Stomach (tissue), 9 donors: ENCODE measurements around the gene UBE2I. TPM values are rescaled to one million over a fixed set of nuclear protein-coding genes. Genes with fewer than 3 reads are reported as not detected.

ENCODE experiments used
- DNase-seq, 2 donors: peaks; one replicate each; pipeline versions ENCODE4 v3.0.0 to v3.0.0-alpha.2; 2013 to 2019
- H3K27ac ChIP-seq, 5 donors: fragments of 200-600 bp in 4 of 5; sonication (generic) in 4 of 5; one replicate each; pipeline ENCODE4 v1.5.1; 2013 to 2019; ENCODE audit warnings: mild to moderate bottlenecking in 1 of 5, moderate library complexity in 1 of 5
- H3K27me3 ChIP-seq, 3 donors: fragments of 200-600 bp; sonication (generic); one replicate each; pipeline ENCODE4 v1.5.1; 2017 to 2019; ENCODE audit warnings: mixed run types in 1 of 3
- H3K36me3 ChIP-seq, 4 donors: fragments of 200-600 bp; sonication (generic); 1 replicate in 3 of 4; 2 replicates in 1 of 4; pipeline ENCODE4 v1.5.1; 2016 to 2019
- H3K4me1 ChIP-seq, 4 donors: fragments of 200-600 bp; sonication (generic); one replicate each; pipeline ENCODE4 v1.5.1; 2016 to 2019
- H3K4me3 ChIP-seq, 4 donors: fragments of 200-600 bp; sonication (generic) in 3 of 4; one replicate each; pipeline ENCODE4 v1.5.1; 2016 to 2019; ENCODE audit warnings: mild to moderate bottlenecking in 1 of 4
- H3K9me3 ChIP-seq, 4 donors: fragments of 200-600 bp; sonication (generic); one replicate each; pipeline ENCODE4 v1.5.1; 2016 to 2019
- CTCF ChIP-seq, 7 experiments: fragments of 450-650 bp in 4 of 7; fragments of 200-600 bp in 3 of 7; sonication (generic) in 3 of 7; IDR thresholded peaks; one replicate each; pipeline ENCODE4 v1.5.1; 2016 to 2019; ENCODE audit warnings: antibody characterized with exemption in 7 of 7, control low read depth in 2 of 7, mild to moderate bottlenecking in 1 of 7
- EP300 ChIP-seq: sonication (generic); formaldehyde crosslinking; IDR thresholded peaks from one replicate; pipeline ENCODE4 v1.6.1; 2017; ENCODE audit warnings: antibody characterized with exemption
- POLR2A ChIP-seq, 4 donors: fragments of 450-650 bp; IDR thresholded peaks; one replicate each; pipeline ENCODE4 v1.6.1; 2016; ENCODE audit warnings: antibody characterized with exemption in 4 of 4, control low read depth in 2 of 4, mild to moderate bottlenecking in 1 of 4, moderate library complexity in 1 of 4
- POLR2AphosphoS5 ChIP-seq, 3 donors: sonication (generic); formaldehyde crosslinking; IDR thresholded peaks; one replicate each; pipeline ENCODE4 v1.6.1; 2016; ENCODE audit warnings: antibody characterized with exemption in 3 of 3
- WGBS, 5 donors: extraction: QIAGEN DNeasy Blood & Tissue Kit in 3 of 5; methylation state at CpG; one replicate each; pipeline versions ENCODE4 v1.1.5 to v1.1.7; 2013 to 2018; 5-methylcytosine and 5-hydroxymethylcytosine counted together
- intact Hi-C: fragments of 100-400 bp; cut with DNase I; formaldehyde crosslinking; loops from one replicate; pipeline ENCODE4 v1.15.1; 2023; ENCODE audit warnings: low total_unique reads
- polyA plus RNA-seq, 3 donors: library from polyadenylated mRNA; stranded (reverse); fragments of 200-250 nt; gene quantifications; one replicate each; pipeline ENCODE4 v1.2.3, GENCODE V29; 2013
- total RNA-seq, 5 donors: library from RNA; depleted of rRNA; stranded (reverse); fragments of >200 nt; gene quantifications; one replicate each; pipeline versions ENCODE4 v1.1.0 to v1.2.3, GENCODE V29; 2014 to 2016
- donor health status: healthy with polysubstance abuse.
- donor health status: Bipolar disorder and iron deficiency.
- donor health status: healthy.

The UBE2I gene
- total and polyA plus RNA-seq, 8 donors = 42.0 to 71.0 (median 46.7) TPM

- Histone ChIP-seq H3K9me3 (no peaks in the 10 kb centered on the region), H3K4me1 (no peaks in the 10 kb centered on the region), H3K4me3 (no peak overlapping the region), H3K27me3 (no peaks in the 10 kb centered on the region), H3K36me3 (peaks cover 49 to 86% (median 76%) of the 10 kb centered on the region in 4 donors), H3K27ac (no peak overlapping the region)
- intact Hi-C loops = no loop called here
- 86 to 88% (median 87%) methylated on average over 22 of the region's 22 CpGs for WGBS, 5 donors
- no peak for DNase-seq
- no peak for TF ChIP-seq POLR2AphosphoS5 (IDR thresholded peaks at IDR 0.05)
- TF ChIP-seq EP300 = no peak
- TF ChIP-seq CTCF (IDR thresholded peaks at IDR 0.05) = no peak
- no peak for TF ChIP-seq POLR2A (IDR thresholded peaks at IDR 0.05)
Observed at GRCh38 chr16:1324286-1324826, 14.9 kb downstream of the UBE2I start.

GRCh38 chr16:1325261-1325660 lies 15.8 kb downstream of the UBE2I start:
- Histone ChIP-seq H3K36me3 (peaks cover 40 to 77% (median 67%) of the 10 kb centered on the region in 4 donors), H3K4me1 (no peaks in the 10 kb centered on the region), H3K27me3 (peaks cover 0 to 4% (median 0%) of the 10 kb centered on the region in 3 donors), H3K9me3 (peaks cover 0 to 3% (median 1%) of the 10 kb centered on the region in 4 donors), H3K4me3 (no peak overlapping the region), H3K27ac (no peak overlapping the region)
- no peak for TF ChIP-seq POLR2A (IDR thresholded peaks at IDR 0.05)
- no peak for TF ChIP-seq EP300
- TF ChIP-seq CTCF (IDR thresholded peaks at IDR 0.05) = no peak
- no peak for TF ChIP-seq POLR2AphosphoS5 (IDR thresholded peaks at IDR 0.05)
- DNase-seq = no peak
- intact Hi-C loops = no loop called here
- 83 to 84% (median 84%) methylated on average over 9 to 15 of the region's 15 CpGs for whole genome bisulfite sequencing, 5 donors

GRCh38 chr16:1325673-1326371 lies 16.4 kb downstream of the UBE2I start:
- H3K27me3 ChIP-seq = peaks cover 0 to 10% (median under 1%) of the 10 kb centered on the region in 3 donors
- intact Hi-C loops = no loop called here
- H3K9me3 ChIP-seq = peaks cover 0 to 8% (median 6%) of the 10 kb centered on the region in 4 donors
- no peak for TF ChIP-seq EP300
- peak overlapping the region in 1 of 5 donors; percentile 42 for H3K27ac ChIP-seq
- H3K36me3 ChIP-seq = peaks cover 35 to 71% (median 62%) of the 10 kb centered on the region in 4 donors
- no peak for DNase-seq
- WGBS, 5 donors = 65 to 80% (median 72%) methylated on average over 10 to 20 of the region's 20 CpGs
- H3K4me1 ChIP-seq = peaks cover 0 to under 1% (median 0%) of the 10 kb centered on the region in 4 donors
- no peak overlapping the region for H3K4me3 ChIP-seq

GRCh38 chr16:1326391-1326790 lies 17.0 kb downstream of the UBE2I start:
- Histone ChIP-seq H3K36me3 (peaks cover 31 to 66% (median 56%) of the 10 kb centered on the region in 4 donors), H3K27ac (peak overlapping the region in 1 of 5 donors; percentile 42), H3K4me3 (no peak overlapping the region), H3K4me1 (peaks cover 5 to 6% (median 5%) of the 10 kb centered on the region in 4 donors), H3K27me3 (peaks cover 0 to 16% (median 6%) of the 10 kb centered on the region in 3 donors), H3K9me3 (peaks cover 0 to 8% (median 6%) of the 10 kb centered on the region in 4 donors)
- intact Hi-C loops = no loop called here
- TF ChIP-seq POLR2A (IDR thresholded peaks at IDR 0.05) = no peak
- TF ChIP-seq POLR2AphosphoS5 (IDR thresholded peaks at IDR 0.05) = no peak
- no peak for TF ChIP-seq EP300
- no peak for TF ChIP-seq CTCF (IDR thresholded peaks at IDR 0.05)
- 65 to 76% (median 66%) methylated on average over 13 to 17 of the region's 17 CpGs for WGBS, 5 donors
- DNase-seq = no peak
